VCaP (cell line): ENCODE results near the gene SSBP1.

Source experiments
- H3K27ac ChIP-seq: fragments of 450-650 bp; 2 replicates; pipeline ENCODE4 v1.5.1; 2017
- TF ChIP-seq, protein P1 (sequence below): fragments of 450-650 bp; conservative IDR thresholded peaks from 2 replicates; pipeline ENCODE4 v1.5.1; 2017; ENCODE audit warnings: mild to moderate bottlenecking, moderate library complexity

Gene SSBP1

DNA sequence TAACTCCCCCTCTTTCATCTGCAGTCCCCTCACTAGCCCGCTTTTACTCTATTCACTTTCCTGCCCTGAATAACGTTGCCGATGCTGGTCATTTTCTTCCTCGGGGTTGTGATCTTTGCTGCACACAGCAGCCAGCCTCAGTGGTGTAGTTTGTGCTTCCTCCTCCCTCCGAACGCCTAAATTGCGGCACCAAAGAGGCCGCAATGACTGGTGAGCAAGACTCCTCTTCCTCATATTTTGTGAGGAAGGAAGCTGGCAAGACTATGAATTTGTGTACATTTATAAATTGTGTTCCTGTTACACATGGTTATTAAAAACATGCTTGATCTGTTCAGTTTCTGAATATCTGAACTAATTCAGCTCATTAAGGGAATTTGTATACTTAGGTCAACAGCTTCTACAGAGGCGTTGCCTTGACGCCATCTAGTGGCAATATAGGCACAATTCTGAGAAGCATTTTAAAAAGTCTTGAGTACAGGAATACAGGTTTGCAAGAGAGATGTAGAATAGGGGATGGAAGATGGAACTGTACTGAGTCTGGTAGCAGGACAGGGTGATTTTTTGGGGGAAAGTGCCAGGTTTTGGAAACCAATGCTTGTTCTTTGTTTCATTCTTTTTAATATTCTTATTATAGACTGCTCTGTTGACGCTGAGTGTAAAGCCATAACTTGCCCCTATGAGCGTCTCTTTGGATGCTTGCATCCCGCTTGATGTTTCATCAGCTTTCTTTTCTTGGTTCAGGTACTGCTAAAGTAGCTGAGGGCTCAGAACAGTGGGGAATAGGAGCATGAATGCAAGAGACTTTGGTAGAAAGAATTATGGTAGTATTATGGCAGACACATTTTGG lies 47.8 kb downstream of the SSBP1 start:
- H3K27ac ChIP-seq: no peak overlapping the region
- TF ChIP-seq, protein P1, sequence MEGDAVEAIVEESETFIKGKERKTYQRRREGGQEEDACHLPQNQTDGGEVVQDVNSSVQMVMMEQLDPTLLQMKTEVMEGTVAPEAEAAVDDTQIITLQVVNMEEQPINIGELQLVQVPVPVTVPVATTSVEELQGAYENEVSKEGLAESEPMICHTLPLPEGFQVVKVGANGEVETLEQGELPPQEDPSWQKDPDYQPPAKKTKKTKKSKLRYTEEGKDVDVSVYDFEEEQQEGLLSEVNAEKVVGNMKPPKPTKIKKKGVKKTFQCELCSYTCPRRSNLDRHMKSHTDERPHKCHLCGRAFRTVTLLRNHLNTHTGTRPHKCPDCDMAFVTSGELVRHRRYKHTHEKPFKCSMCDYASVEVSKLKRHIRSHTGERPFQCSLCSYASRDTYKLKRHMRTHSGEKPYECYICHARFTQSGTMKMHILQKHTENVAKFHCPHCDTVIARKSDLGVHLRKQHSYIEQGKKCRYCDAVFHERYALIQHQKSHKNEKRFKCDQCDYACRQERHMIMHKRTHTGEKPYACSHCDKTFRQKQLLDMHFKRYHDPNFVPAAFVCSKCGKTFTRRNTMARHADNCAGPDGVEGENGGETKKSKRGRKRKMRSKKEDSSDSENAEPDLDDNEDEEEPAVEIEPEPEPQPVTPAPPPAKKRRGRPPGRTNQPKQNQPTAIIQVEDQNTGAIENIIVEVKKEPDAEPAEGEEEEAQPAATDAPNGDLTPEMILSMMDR: peak; percentile 97

DNA sequence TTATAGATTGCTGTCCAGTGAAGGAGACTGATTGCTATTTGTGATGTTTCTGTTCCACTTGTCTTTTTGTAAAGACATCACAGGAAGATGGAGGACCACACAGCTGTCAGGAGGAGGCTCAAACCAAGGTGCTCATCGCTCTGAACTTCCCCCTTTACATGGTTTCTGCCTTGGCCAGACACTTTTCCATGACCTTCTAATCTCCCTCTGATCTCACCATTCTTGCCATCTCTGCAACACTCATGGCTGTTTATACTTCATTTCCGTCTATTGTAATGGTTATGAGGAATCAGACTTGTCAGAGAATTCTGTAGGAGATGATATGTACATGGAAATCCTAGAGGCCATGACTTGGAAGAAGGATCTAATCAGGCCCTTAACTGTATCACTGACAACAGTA lies 50.1 kb downstream of the SSBP1 start:
- H3K27ac ChIP-seq: no peak overlapping the region
- TF ChIP-seq, protein P1: no peak

DNA sequence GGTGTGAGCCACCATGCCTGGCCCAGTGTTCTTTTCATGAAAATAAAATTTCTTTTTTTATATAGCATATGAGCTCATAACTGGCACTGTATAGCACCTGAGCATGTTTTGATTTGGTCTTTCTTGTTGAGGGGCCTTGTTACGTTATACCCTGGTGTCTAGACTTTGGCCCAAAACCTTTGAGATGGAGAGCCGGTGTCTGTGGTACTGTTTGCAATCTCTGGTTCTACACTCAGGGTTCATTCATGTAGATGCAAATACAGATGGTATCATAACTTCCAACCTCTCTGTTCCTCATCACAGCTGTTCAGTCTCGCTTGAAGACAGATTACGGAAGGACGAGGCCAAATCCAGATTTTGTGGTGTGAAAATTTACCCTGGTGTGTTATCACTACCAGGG lies 51.8 kb downstream of the SSBP1 start, which contains the start of gene TAS2R5:
TAS2R5 (plus strand) TSS at position 301 of the 400 bp plus-strand sequence. CDS start 145 bp downstream, outside the sequence.
- TF ChIP-seq, protein P1: no peak
- no peak within 1 kb of the TSS for H3K27ac ChIP-seq

DNA sequence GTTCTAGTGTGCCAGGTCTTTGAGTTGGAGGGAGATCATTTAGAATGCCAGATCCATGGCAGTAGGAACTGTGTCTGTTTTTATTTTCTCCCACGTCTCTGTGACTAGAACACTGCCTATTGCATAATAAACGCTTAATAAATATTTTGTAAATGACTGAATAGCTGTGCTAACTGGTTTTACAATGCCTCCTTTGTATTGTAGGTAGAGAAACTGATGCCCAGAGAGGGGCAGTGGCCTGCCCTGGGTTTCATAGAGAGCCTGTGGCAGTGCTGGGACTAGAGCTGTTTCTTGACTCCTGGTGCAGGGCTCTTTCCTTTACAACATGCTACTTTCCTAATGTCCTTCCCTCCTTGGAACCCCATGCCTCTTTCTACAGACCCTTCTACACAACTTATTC lies 54.4 kb downstream of the SSBP1 start:
- TF ChIP-seq, protein P1: no peak
- H3K27ac ChIP-seq: no peak overlapping the region
